GM23338 (cell line): ENCODE measurements around the gene PCSK5.

ENCODE experiments used
- EZH2 ChIP-seq: fragments of 200-600 bp; sonication (generic); IDR thresholded peaks from one replicate; pipeline ENCODE4 v1.8.0; 2017; ENCODE audit warnings: antibody characterized with exemption, mild to moderate bottlenecking, low read depth; ENCODE audit not compliant: unreplicated experiment
- JUNB ChIP-seq: IDR thresholded peaks from one replicate; pipeline ENCODE4 v1.6.1; 2016; ENCODE audit warnings: antibody characterized with exemption; ENCODE audit not compliant: unreplicated experiment
- POLR2AphosphoS5 ChIP-seq: IDR thresholded peaks from 2 replicates; pipeline ENCODE4 v1.6.1; 2016; ENCODE audit warnings: antibody characterized with exemption, low read depth
- TF ChIP-seq, protein P1 (sequence below), 2 experiments: fragments of 200-600 bp in 1 of 2; sonication (generic) in 1 of 2; conservative IDR thresholded peaks; 2 replicates each; pipeline versions ENCODE4 v1.5.1 to v1.6.1; 2016 to 2017; ENCODE audit warnings: antibody characterized with exemption in 2 of 2, low read depth in 2 of 2, mild to moderate bottlenecking in 2 of 2, moderate library complexity in 1 of 2

DNA sequence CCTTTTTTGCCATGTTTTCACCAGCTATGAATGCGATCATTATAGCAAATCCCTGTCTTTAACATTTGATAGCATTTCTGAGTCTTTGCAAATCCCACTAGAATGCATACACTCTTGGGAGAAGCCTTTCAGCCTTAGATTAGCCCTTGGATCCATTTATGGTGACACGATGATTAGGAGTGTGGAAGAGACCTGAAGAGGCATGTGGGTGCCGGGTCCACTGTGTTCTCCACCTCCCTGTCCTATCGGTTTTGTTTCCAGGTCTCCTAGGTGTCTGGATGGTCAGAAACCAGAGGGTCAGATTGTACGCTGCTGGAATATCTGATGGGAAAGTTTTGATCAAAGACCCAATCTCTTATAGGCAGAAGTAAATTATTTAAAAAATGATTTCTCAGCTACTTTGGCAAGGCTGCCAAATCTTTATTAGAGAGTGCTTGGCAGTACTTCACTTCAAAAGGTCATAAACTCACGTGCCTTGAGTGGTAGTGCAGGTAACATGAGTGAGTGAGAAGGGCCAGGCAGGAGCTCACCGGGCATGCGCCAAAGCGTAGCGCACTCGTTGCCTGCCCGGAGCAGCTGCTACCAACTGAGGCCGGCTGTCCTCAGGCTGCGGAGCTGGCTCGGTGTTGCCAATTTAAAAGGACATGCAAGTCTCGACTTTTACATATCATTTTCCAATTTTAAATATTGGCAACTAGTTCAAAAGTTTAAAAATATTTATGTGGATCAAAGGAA lies 51.3 kb downstream of the PCSK5 start:
- TF ChIP-seq POLR2AphosphoS5 (no peak), EZH2 (no peak), JUNB (no peak)
- TF ChIP-seq, protein P1, sequence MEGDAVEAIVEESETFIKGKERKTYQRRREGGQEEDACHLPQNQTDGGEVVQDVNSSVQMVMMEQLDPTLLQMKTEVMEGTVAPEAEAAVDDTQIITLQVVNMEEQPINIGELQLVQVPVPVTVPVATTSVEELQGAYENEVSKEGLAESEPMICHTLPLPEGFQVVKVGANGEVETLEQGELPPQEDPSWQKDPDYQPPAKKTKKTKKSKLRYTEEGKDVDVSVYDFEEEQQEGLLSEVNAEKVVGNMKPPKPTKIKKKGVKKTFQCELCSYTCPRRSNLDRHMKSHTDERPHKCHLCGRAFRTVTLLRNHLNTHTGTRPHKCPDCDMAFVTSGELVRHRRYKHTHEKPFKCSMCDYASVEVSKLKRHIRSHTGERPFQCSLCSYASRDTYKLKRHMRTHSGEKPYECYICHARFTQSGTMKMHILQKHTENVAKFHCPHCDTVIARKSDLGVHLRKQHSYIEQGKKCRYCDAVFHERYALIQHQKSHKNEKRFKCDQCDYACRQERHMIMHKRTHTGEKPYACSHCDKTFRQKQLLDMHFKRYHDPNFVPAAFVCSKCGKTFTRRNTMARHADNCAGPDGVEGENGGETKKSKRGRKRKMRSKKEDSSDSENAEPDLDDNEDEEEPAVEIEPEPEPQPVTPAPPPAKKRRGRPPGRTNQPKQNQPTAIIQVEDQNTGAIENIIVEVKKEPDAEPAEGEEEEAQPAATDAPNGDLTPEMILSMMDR (conservative IDR thresholded peaks at IDR 0.05; ENCODE audit: low read depth in 2 of 2) = no peak
